Muscle layer of duodenum (tissue), 2 donors: ENCODE results near the gene SPA17.

Experiments used
- H3K27ac ChIP-seq: one replicate; pipeline ENCODE4 v1.7.0; 2013; ENCODE audit warnings: mild to moderate bottlenecking, low read length
- H3K27me3 ChIP-seq: one replicate; pipeline ENCODE4 v1.7.0; 2013; ENCODE audit warnings: low read depth, mild to moderate bottlenecking, control low read depth, low read length
- H3K36me3 ChIP-seq, 2 donors: one replicate each; pipeline ENCODE4 v1.7.0; 2013; ENCODE audit warnings: low read length in 2 of 2, control low read depth in 1 of 2, mild to moderate bottlenecking in 1 of 2; ENCODE audit not compliant: insufficient read depth in 2 of 2, control insufficient read depth in 1 of 2
- H3K4me1 ChIP-seq, 2 donors: one replicate each; pipeline ENCODE4 v1.7.0; 2013; ENCODE audit warnings: low read length in 2 of 2, mild to moderate bottlenecking in 2 of 2, control low read depth in 1 of 2, moderate library complexity in 1 of 2; ENCODE audit not compliant: insufficient read depth in 2 of 2, control insufficient read depth in 1 of 2
- H3K4me3 ChIP-seq, 2 donors: one replicate each; pipeline ENCODE4 v1.7.0; 2013; ENCODE audit warnings: low read length in 2 of 2, low read depth in 1 of 2, mild to moderate bottlenecking in 1 of 2
- H3K9me3 ChIP-seq, 2 donors: one replicate each; pipeline ENCODE4 v1.7.0; 2013; ENCODE audit warnings: low read length in 2 of 2, control low read depth in 1 of 2, mild to moderate bottlenecking in 1 of 2; ENCODE audit not compliant: control insufficient read depth in 1 of 2
- donor health status: healthy.

Gene SPA17

GRCh38 chr11:124673333-124674167 lies at the start of gene SPA17, which contains the start of gene SIAE:
TSS of gene SPA17 (plus strand) at chr11:124673904. CDS start at chr11:124675265, 1,361 bp downstream.
TSS of gene SIAE (minus strand) at chr11:124673739. CDS start at chr11:124673708, 31 bp downstream.
- Histone ChIP-seq H3K27me3 (no peaks in the 10 kb centered on the region), H3K4me3 (peak within 1 kb of the TSS; percentile 75 to 81), H3K27ac (peak within 1 kb of the TSS; percentile 88), H3K36me3 (no peaks in the 10 kb centered on the region), H3K4me1 (peaks cover 0 to 6% of the 10 kb centered on the region in 2 donors), H3K9me3 (no peaks in the 10 kb centered on the region)

- Histone ChIP-seq H3K4me3 (no peak overlapping the region), H3K36me3 (peaks cover 31 to 43% of the 10 kb centered on the region in 2 donors), H3K4me1 (peaks cover 0 to 19% of the 10 kb centered on the region in 2 donors), H3K27ac (no peak overlapping the region), H3K9me3 (no peaks in the 10 kb centered on the region), H3K27me3 (no peaks in the 10 kb centered on the region)
Measured at GRCh38 chr11:124625504-124626168, 48.1 kb upstream of the SPA17 start.

- H3K27ac ChIP-seq, result no peak overlapping the region
- no peak overlapping the region for H3K4me3 ChIP-seq
- H3K36me3 ChIP-seq, result peaks cover 48 to 62% of the 10 kb centered on the region in 2 donors
- peaks cover 0 to 19% of the 10 kb centered on the region in 2 donors for H3K4me1 ChIP-seq
- H3K27me3 ChIP-seq, result no peaks in the 10 kb centered on the region
- H3K9me3 ChIP-seq, result no peaks in the 10 kb centered on the region
Measured at GRCh38 chr11:124627546-124627945, 46.2 kb upstream of the SPA17 start.

GRCh38 chr11:124629961-124630360 lies 43.7 kb upstream of the SPA17 start:
- peaks cover 0 to 3% of the 10 kb centered on the region in 2 donors for H3K4me1 ChIP-seq
- H3K27ac ChIP-seq, result no peak overlapping the region
- H3K36me3 ChIP-seq, result peaks cover 62 to 75% of the 10 kb centered on the region in 2 donors
- no peak overlapping the region for H3K4me3 ChIP-seq
- no peaks in the 10 kb centered on the region for H3K27me3 ChIP-seq
- H3K9me3 ChIP-seq, result no peaks in the 10 kb centered on the region

DNA sequence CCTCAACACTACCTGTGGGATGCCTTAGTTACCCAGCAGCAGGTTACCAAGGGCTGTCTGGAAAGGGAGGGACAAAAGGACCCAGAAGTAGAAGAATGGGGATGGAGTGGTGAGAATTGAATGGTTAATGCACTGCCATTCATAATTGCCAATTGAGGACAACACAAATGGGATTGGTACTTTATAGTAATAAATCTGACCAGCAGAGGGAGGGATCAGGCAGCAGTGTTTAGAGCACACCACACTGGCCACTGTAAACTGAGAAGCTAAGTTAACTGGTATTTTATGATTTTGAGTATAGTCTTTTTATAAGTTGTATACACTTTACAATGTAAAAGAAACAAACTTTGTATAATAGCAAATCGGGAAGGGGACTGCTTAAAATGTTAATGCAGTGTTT lies 40.3 kb upstream of the SPA17 start:
- Histone ChIP-seq H3K9me3 (no peaks in the 10 kb centered on the region), H3K4me3 (no peak overlapping the region), H3K27me3 (no peaks in the 10 kb centered on the region), H3K4me1 (no peaks in the 10 kb centered on the region), H3K36me3 (peaks cover 62 to 83% of the 10 kb centered on the region in 2 donors), H3K27ac (no peak overlapping the region)

DNA sequence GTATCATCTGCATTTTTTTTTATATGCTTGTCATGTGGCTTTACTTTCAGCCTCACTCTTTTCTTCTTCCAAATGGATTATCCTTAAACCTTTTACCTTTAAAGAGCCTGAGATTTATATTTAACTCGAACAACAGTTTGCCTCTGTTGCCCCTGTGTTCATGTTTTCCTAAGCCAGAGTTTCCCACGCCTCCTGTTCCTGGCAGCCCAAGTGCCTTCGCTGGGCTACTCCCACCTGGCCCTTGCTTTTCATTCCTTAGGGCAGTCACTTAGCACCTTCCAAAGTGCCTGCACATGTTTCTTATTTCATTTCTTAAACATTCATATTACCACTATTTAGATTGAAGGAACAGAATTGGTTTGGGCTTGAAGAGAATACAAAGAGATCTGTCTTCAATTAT lies 37.8 kb upstream of the SPA17 start:
- H3K36me3 ChIP-seq, result peaks cover 54 to 80% of the 10 kb centered on the region in 2 donors
- H3K4me1 ChIP-seq, result no peaks in the 10 kb centered on the region
- no peak overlapping the region for H3K27ac ChIP-seq
- H3K27me3 ChIP-seq, result no peaks in the 10 kb centered on the region
- no peaks in the 10 kb centered on the region for H3K9me3 ChIP-seq
- H3K4me3 ChIP-seq, result no peak overlapping the region

- Histone ChIP-seq H3K4me3 (no peak overlapping the region), H3K9me3 (no peaks in the 10 kb centered on the region), H3K27me3 (no peaks in the 10 kb centered on the region), H3K4me1 (no peaks in the 10 kb centered on the region), H3K27ac (no peak overlapping the region), H3K36me3 (peaks cover 32 to 54% of the 10 kb centered on the region in 2 donors)
Measured at GRCh38 chr11:124638500-124638899, 35.2 kb upstream of the SPA17 start.

DNA sequence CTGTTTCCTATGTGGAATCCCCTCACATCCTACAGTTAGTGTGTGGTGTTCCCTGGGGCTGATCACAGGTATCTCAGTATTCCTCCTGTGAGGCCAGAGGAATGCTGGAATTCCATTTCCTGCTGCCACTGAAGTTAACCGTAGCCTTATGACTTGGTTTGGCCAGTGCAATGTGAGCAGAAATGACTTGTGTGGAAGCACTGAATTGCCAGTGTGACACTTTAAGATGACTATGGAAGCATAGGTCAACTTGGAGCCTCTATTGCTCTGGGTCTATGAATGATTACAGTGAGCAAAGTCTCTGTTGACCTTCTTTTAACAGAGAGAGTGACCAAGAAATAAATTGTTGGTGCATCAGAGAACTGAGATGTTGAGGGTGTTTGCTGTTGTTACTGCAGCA lies 34.5 kb upstream of the SPA17 start:
- H3K4me3 ChIP-seq, result no peak overlapping the region
- H3K4me1 ChIP-seq, result no peaks in the 10 kb centered on the region
- H3K27me3 ChIP-seq, result no peaks in the 10 kb centered on the region
- no peaks in the 10 kb centered on the region for H3K9me3 ChIP-seq
- peaks cover 28 to 50% of the 10 kb centered on the region in 2 donors for H3K36me3 ChIP-seq
- no peak overlapping the region for H3K27ac ChIP-seq

DNA sequence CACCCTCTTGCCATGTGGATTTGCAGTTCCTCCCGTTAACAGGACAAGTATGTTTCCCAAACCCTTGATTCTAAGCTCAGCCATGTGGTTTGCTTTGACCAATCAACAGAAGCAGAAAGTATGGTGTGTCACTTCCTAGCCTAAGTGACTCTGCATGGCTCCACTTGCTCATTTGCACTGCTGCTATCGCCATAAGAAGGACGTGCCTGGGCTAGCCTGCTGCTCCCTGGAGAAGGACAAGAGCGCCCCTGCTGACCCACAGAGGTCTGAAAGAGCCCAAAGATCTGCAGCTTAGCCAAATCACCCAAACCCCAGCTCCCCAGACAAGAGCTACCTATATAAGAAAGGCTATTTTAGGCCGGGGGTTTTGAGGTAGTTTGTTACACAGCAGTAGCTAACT lies 33.0 kb upstream of the SPA17 start:
- H3K4me1 ChIP-seq, result peaks cover 0 to 6% of the 10 kb centered on the region in 2 donors
- no peaks in the 10 kb centered on the region for H3K27me3 ChIP-seq
- H3K36me3 ChIP-seq, result peaks cover 20 to 42% of the 10 kb centered on the region in 2 donors
- no peaks in the 10 kb centered on the region for H3K9me3 ChIP-seq
- no peak overlapping the region for H3K27ac ChIP-seq
- no peak overlapping the region for H3K4me3 ChIP-seq

- no peak overlapping the region for H3K27ac ChIP-seq
- no peaks in the 10 kb centered on the region for H3K9me3 ChIP-seq
- H3K4me3 ChIP-seq, result no peak overlapping the region
- peaks cover 6 to 28% of the 10 kb centered on the region in 2 donors for H3K36me3 ChIP-seq
- H3K27me3 ChIP-seq, result no peaks in the 10 kb centered on the region
- peaks cover 0 to 6% of the 10 kb centered on the region in 2 donors for H3K4me1 ChIP-seq
Measured at GRCh38 chr11:124642628-124643027, 31.1 kb upstream of the SPA17 start.

DNA sequence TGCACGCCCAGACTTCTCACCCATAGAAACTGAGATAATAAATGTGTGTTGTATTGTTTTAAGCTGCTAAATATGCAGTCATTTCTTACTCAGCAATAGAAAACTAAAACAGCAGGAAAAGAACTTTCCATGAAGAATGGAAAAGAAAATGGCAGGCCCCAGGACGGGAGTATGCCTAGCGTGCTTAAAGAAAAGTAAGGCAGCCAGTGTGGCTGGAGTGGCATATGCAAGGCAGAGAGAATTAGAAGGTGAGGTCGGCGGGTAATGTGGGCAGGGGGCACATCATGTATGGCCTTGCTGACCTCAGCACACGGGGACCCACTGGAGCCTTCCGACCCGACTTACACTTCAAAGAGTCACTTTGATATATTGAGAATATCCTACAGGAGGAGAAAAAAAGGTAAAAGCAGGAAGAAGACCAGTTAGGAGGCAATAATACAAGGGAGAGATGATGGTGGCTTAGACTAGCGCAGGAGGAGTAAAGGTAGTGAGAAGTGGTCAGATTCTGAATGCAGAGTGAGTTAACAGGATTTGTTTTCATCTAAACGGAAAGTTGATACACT lies 30.6 kb upstream of the SPA17 start:
- H3K36me3 ChIP-seq, result peaks cover 6 to 29% of the 10 kb centered on the region in 2 donors
- H3K4me1 ChIP-seq, result peaks cover 0 to 6% of the 10 kb centered on the region in 2 donors
- no peak overlapping the region for H3K4me3 ChIP-seq
- H3K9me3 ChIP-seq, result no peaks in the 10 kb centered on the region
- no peak overlapping the region for H3K27ac ChIP-seq
- no peaks in the 10 kb centered on the region for H3K27me3 ChIP-seq
